ENCODE results near the gene COP1. TPM values are rescaled to one million over a fixed set of nuclear protein-coding genes. Genes with fewer than 3 reads are reported as not detected.
A peak's percentile ranks its signal among the peaks of the same experiment; 100 is the strongest.

COP1 gene
- total RNA-seq, 6 experiments from 2014 or later = 27.8 to 33.0 (median 30.1) TPM

- no peak for TF ChIP-seq CTCF (IDR thresholded peaks at IDR 0.05)
- Mint-ChIP-seq H3K9me3 (no peaks in the 10 kb centered on the region), H3K36me3 (ENCODE audit: low read depth) (no peaks in the 10 kb centered on the region), H3K4me1 (ENCODE audit: low read depth) (no peaks in the 10 kb centered on the region), H3K27ac (no peak overlapping the region), H3K4me3 (no peak overlapping the region), H3K27me3 (ENCODE audit: insufficient read depth) (peaks cover 9% of the 10 kb centered on the region)
- no peak for DNase-seq
Observed at GRCh38 chr1:176217461-176218099, 10.5 kb upstream of the COP1 start.

GRCh38 chr1:176216031-176216430 lies 8.9 kb upstream of the COP1 start:
- Mint-ChIP-seq H3K4me3 (no peak overlapping the region), H3K27me3 (ENCODE audit: insufficient read depth) (peaks cover 9% of the 10 kb centered on the region), H3K9me3 (no peaks in the 10 kb centered on the region), H3K4me1 (ENCODE audit: low read depth) (no peaks in the 10 kb centered on the region), H3K36me3 (ENCODE audit: low read depth) (no peaks in the 10 kb centered on the region), H3K27ac (no peak overlapping the region)
- TF ChIP-seq CTCF (IDR thresholded peaks at IDR 0.05) = no peak
- no peak for DNase-seq

- Mint-ChIP-seq H3K36me3 (ENCODE audit: low read depth) (no peaks in the 10 kb centered on the region), H3K27me3 (ENCODE audit: insufficient read depth) (peaks cover 9% of the 10 kb centered on the region), H3K9me3 (no peaks in the 10 kb centered on the region), H3K4me3 (no peak overlapping the region), H3K4me1 (ENCODE audit: low read depth) (peaks cover 12% of the 10 kb centered on the region), H3K27ac (no peak overlapping the region)
- TF ChIP-seq CTCF (IDR thresholded peaks at IDR 0.05) = no peak
- no peak for DNase-seq
Observed at GRCh38 chr1:176211396-176212165, 4.5 kb upstream of the COP1 start.

- peaks cover 32% of the 10 kb centered on the region for H3K4me1 Mint-ChIP-seq (ENCODE audit: low read depth)
- peaks cover 3% of the 10 kb centered on the region for H3K27me3 Mint-ChIP-seq (ENCODE audit: insufficient read depth)
- no peak for TF ChIP-seq CTCF (IDR thresholded peaks at IDR 0.05)
- peak overlapping the region; percentile 96; the same call in 1 of the 2 replicates for H3K27ac Mint-ChIP-seq
- no peak for DNase-seq
- no peaks in the 10 kb centered on the region for H3K9me3 Mint-ChIP-seq
- no peaks in the 10 kb centered on the region for H3K36me3 Mint-ChIP-seq (ENCODE audit: low read depth)
- peak overlapping the region; percentile 99 for H3K4me3 Mint-ChIP-seq
Observed at GRCh38 chr1:176208034-176208433, 948 bp upstream of the COP1 start.

- Mint-ChIP-seq H3K4me3 (peak overlapping the region; percentile 99), H3K36me3 (ENCODE audit: low read depth) (no peaks in the 10 kb centered on the region), H3K27me3 (ENCODE audit: insufficient read depth) (peaks cover 3% of the 10 kb centered on the region), H3K4me1 (ENCODE audit: low read depth) (peaks cover 32% of the 10 kb centered on the region), H3K9me3 (no peaks in the 10 kb centered on the region), H3K27ac (peak overlapping the region; percentile 71)
- TF ChIP-seq CTCF (IDR thresholded peaks at IDR 0.05) = no peak
- DNase-seq = peak; percentile 15
Observed at GRCh38 chr1:176206006-176206960, 803 bp downstream of the COP1 start.

Measured in HFFc6 (cell line).